Measurements from ENCODE around the gene EDAR. TPM values are rescaled to one million over a fixed set of nuclear protein-coding genes. Genes with fewer than 3 reads are reported as not detected.

Gene EDAR
- total and polyA plus RNA-seq, 2 of the 8 experiments (the other 6 are each of a cell fraction or from before 2014, with no cell fraction given) = not detected

DNA sequence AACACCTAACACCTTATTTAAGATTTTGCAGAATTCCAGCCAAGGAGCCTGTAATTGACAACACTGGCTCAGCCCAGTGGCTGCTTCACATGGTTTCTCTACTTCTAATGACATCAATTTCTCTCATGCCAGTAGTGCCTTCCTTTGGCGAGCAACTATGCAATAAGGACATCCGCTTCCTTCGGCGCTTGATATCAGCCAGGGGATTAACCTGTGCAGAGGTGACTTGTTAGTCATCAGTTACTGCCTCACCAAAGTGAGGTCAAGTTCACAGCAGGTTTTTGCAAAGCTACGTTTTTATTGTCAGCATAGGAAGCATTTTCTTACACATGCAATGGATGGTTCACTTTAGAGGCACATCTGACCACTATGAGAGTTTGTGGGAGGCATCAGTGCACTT lies 24.0 kb upstream of the EDAR start:
- 97% methylated on average over 5 of the region's 5 CpGs; no CpG with 5 or more reads in 1 of the 2 experiments for WGBS, 2 experiments (ENCODE audit: extremely low coverage in 1 of 2, insufficient coverage in 1 of 2, insufficient read length in 1 of 2, insufficient replicate concordance in 2 of 2, low coverage in 1 of 2, low lambda C conversion rate in 2 of 2, missing lambda C conversion rate in 1 of 2)
- Histone ChIP-seq H3K9me3 (ENCODE audit: insufficient read depth in 2 of 2, low read depth in 1 of 2, low read length in 1 of 2) (no peaks in the 10 kb centered on the region), H2BK20ac (ENCODE audit: low read length) (no peak overlapping the region), H3K56ac (replicated peaks; ENCODE audit: insufficient read length, low read depth, low read length) (no peak overlapping the region), H2AFZ (ENCODE audit: low read length) (no peak overlapping the region), H3K79me1 (ENCODE audit: low read depth, low read length) (no peaks in the 10 kb centered on the region), H3K27me3 (replicated peaks in 1 of 4; ENCODE audit: control insufficient read depth in 3 of 4, extremely low read depth in 1 of 4, insufficient read depth in 3 of 4, low read length in 3 of 4) (no peaks in the 10 kb centered on the region), H3K4me2 (ENCODE audit: insufficient read depth in 1 of 2, low read depth in 2 of 2, low read length in 2 of 2) (no peak overlapping the region), H3K27ac (ENCODE audit: low read depth, low read length) (no peak overlapping the region), H3K9ac (replicated peaks in 1 of 4; ENCODE audit: extremely low read depth in 1 of 4, low read depth in 3 of 4, low read length in 3 of 4) (no peak overlapping the region), H2BK12ac (ENCODE audit: low read depth, low read length) (no peak overlapping the region), H3K14ac (ENCODE audit: insufficient read length) (no peak overlapping the region), H4K20me1 (replicated peaks in 1 of 2; ENCODE audit: control insufficient read depth in 1 of 2, insufficient read depth in 2 of 2, low read length in 2 of 2) (no peaks in the 10 kb centered on the region), H4K91ac (replicated peaks; ENCODE audit: insufficient read length, low read length) (no peak overlapping the region), H3K18ac (ENCODE audit: extremely low read depth, low read length) (no peak overlapping the region), H3K4me1 (replicated peaks in 1 of 4; ENCODE audit: control insufficient read depth in 3 of 4, insufficient read depth in 4 of 4, low read length in 3 of 4) (peaks cover 0 to 5% (median 2%) of the 10 kb centered on the region in 4 experiments; a peak in 3 of 7 replicates), H3K23me2 (ENCODE audit: low read depth, low read length) (no peaks in the 10 kb centered on the region), H3K4ac (replicated peaks; ENCODE audit: insufficient read length, low read depth, low read length) (no peak overlapping the region), H3K36me3 (ENCODE audit: control insufficient read depth in 2 of 4, insufficient read depth in 4 of 4, low read length in 3 of 4) (no peaks in the 10 kb centered on the region), H2BK120ac (replicated peaks; ENCODE audit: low read depth, low read length) (no peak overlapping the region), H2AK5ac (ENCODE audit: low read depth, low read length) (no peak overlapping the region), H3K4me3 (ENCODE audit: extremely low read depth in 1 of 4, insufficient read depth in 2 of 4, low read depth in 3 of 4, low read length in 4 of 4) (no peak overlapping the region), H3K23ac (ENCODE audit: insufficient read length) (no peak overlapping the region), H4K8ac (ENCODE audit: extremely low read depth, insufficient read depth, low read length) (no peak overlapping the region), H3K79me2 (ENCODE audit: control insufficient read depth in 1 of 2, insufficient read depth in 2 of 2, low read length in 2 of 2) (no peaks in the 10 kb centered on the region), H4K5ac (ENCODE audit: insufficient read length, low read depth, low read length) (no peak overlapping the region), H2BK15ac (ENCODE audit: low read length) (no peak overlapping the region), H2BK5ac (ENCODE audit: low read depth, low read length) (no peak overlapping the region)
- CTCF ChIA-PET (ENCODE audit: partially characterized antibody) = interaction anchor here (0.6 to 3.8 kb wide), 4 partner anchors 11 to 414 kb away, joined by 3 to 24 read pairs (median 3); partner anchors contain the start of gene EDAR
- POLR2A ChIA-PET (ENCODE audit: partially characterized antibody) = no interaction called here
- no peak for FAIRE-seq
- TF ChIP-seq ZNF274 (IDR thresholded peaks at IDR 0.05; ENCODE audit: borderline replicate concordance, extremely low read depth, low read length) (no peak), RFX5 (IDR thresholded peaks at IDR 0.05; ENCODE audit: borderline replicate concordance, low read depth, low read length) (no peak), BRCA1 (IDR thresholded peaks at IDR 0.05; ENCODE audit: low read depth, low read length) (no peak), KDM4A (IDR thresholded peaks at IDR 0.05; ENCODE audit: low read depth, low read length, severe bottlenecking) (no peak), CHD1 (IDR thresholded peaks at IDR 0.05; ENCODE audit: low read depth, low read length) (no peak), SP2 (IDR thresholded peaks at IDR 0.05; ENCODE audit: low read length) (no peak), ASH2L (IDR thresholded peaks at IDR 0.05; ENCODE audit: low read length) (no peak), SIRT6 (IDR thresholded peaks at IDR 0.05; ENCODE audit: low read length) (no peak), BCL11A (IDR thresholded peaks at IDR 0.05; ENCODE audit: low read depth in 2 of 2, low read length in 2 of 2) (no peak), CEBPB (IDR thresholded peaks at IDR 0.05; ENCODE audit: low read depth, low read length) (no peak), MAFK (IDR thresholded peaks at IDR 0.05; ENCODE audit: low read depth, low read length) (no peak), BACH1 (IDR thresholded peaks at IDR 0.05; ENCODE audit: low read length) (no peak), JUN (IDR thresholded peaks at IDR 0.05; ENCODE audit: low read depth, low read length) (no peak), JUND (IDR thresholded peaks at IDR 0.05; ENCODE audit: low read length) (no peak), CHD2 (IDR thresholded peaks at IDR 0.05; ENCODE audit: low read length) (no peak), POU5F1 (IDR thresholded peaks at IDR 0.05; ENCODE audit: low read depth, low read length) (no peak)
- DNase-seq (ENCODE audit: low read depth in 1 of 2, low spot score in 2 of 2) = no peak

Measured in H1 (cell line).